ENCODE results near the gene GRK7. TPM values are rescaled to one million over a fixed set of nuclear protein-coding genes. Genes with fewer than 3 reads are reported as not detected.
A peak's percentile ranks its signal among the peaks of the same experiment; 100 is the strongest.

GRK7 gene
- total and polyA plus RNA-seq, 2 of the 13 experiments (the other 11 are each of a cell fraction or from before 2014, with no cell fraction given) = not detected

DNA sequence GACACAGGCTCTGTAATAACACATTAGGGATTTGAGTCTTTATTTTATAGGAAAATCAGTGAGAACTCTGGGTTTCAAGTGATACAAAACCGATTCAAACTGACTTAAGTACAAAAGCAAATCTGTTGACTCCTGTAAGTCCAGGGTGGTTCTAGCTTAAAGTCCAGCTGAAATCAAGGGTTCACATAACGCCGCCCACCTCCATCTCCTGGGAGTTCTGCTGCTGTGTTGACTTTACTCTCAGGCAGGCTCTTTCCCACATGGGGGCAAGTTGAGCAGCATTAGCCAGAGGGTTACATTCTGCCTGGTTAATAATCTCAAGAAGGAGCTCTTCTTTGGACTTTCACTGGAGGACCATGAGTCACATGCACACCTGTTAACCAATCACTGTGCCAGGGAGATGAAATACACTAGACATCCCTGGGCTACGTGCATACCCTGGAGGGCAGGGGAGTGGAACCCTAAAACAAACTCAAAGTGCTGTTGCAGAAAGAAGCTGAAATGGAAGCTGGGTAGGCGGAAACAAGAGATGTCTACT, 34.8 kb upstream of the GRK7 start (continued):
- no peak for TF ChIP-seq SNAPC5 (CRISPR knock-in tag; IDR thresholded peaks at IDR 0.05; ENCODE audit: borderline replicate concordance)
- no peak for TF ChIP-seq ATF6 (CRISPR knock-in tag; conservative IDR thresholded peaks at IDR 0.05)
- TF ChIP-seq CC2D1A (CRISPR knock-in tag; IDR thresholded peaks at IDR 0.05) = peak; percentile 59; the same call in 1 of the 2 replicates
- TF ChIP-seq NR3C1 (CRISPR knock-in tag; IDR thresholded peaks at IDR 0.05) = no peak
- no peak for TF ChIP-seq ZNF598 (CRISPR knock-in tag; IDR thresholded peaks at IDR 0.05; ENCODE audit: borderline replicate concordance)
- TF ChIP-seq RFX5 (IDR thresholded peaks at IDR 0.05; ENCODE audit: low read depth, low read length) = no peak
- TF ChIP-seq MXD4 (CRISPR knock-in tag; IDR thresholded peaks at IDR 0.05) = no peak
- TF ChIP-seq ZNF501 (CRISPR knock-in tag; IDR thresholded peaks at IDR 0.05) = peak; percentile 71
- TF ChIP-seq PRMT3 (CRISPR knock-in tag; IDR thresholded peaks at IDR 0.05; ENCODE audit: borderline replicate concordance, low read depth) = no peak
- TF ChIP-seq, protein P1, sequence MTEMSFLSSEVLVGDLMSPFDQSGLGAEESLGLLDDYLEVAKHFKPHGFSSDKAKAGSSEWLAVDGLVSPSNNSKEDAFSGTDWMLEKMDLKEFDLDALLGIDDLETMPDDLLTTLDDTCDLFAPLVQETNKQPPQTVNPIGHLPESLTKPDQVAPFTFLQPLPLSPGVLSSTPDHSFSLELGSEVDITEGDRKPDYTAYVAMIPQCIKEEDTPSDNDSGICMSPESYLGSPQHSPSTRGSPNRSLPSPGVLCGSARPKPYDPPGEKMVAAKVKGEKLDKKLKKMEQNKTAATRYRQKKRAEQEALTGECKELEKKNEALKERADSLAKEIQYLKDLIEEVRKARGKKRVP (CRISPR knock-in tag; IDR thresholded peaks at IDR 0.05) = no peak
- TF ChIP-seq ZNF713 (CRISPR knock-in tag; IDR thresholded peaks at IDR 0.05) = no peak
- no peak for TF ChIP-seq BRCA1 (CRISPR knock-in tag; IDR thresholded peaks at IDR 0.05)
- no peak for TF ChIP-seq ZSCAN22 (CRISPR knock-in tag; IDR thresholded peaks at IDR 0.05)
- no peak for TF ChIP-seq SAFB2 (CRISPR knock-in tag; IDR thresholded peaks at IDR 0.05; ENCODE audit: borderline replicate concordance, low read depth)
- peak; percentile 34; the same call in 1 of the 2 replicates for TF ChIP-seq ATF1 (CRISPR knock-in tag; IDR thresholded peaks at IDR 0.05)
- peak; percentile 46; the same call in 1 of the 3 replicates for TF ChIP-seq MXI1 (IDR thresholded peaks at IDR 0.05; ENCODE audit: borderline replicate concordance, low read depth, low read length)
- no peak for TF ChIP-seq IRX3 (CRISPR knock-in tag; IDR thresholded peaks at IDR 0.05; ENCODE audit: borderline replicate concordance, low read depth)
- peak; percentile 67; the same call in 1 of the 2 replicates for TF ChIP-seq FOXP4 (CRISPR knock-in tag; IDR thresholded peaks at IDR 0.05)
- TF ChIP-seq SMAD9 (CRISPR knock-in tag; IDR thresholded peaks at IDR 0.05) = no peak
- no peak for TF ChIP-seq TIGD3 (CRISPR knock-in tag; IDR thresholded peaks at IDR 0.05; ENCODE audit: borderline replicate concordance)
- no peak for TF ChIP-seq GTF3A (CRISPR knock-in tag; conservative IDR thresholded peaks at IDR 0.05)
- TF ChIP-seq TOE1 (CRISPR knock-in tag; IDR thresholded peaks at IDR 0.05) = no peak
- TF ChIP-seq ZNF296 (CRISPR knock-in tag; conservative IDR thresholded peaks at IDR 0.05) = no peak
- no peak for TF ChIP-seq ZNF256 (CRISPR knock-in tag; conservative IDR thresholded peaks at IDR 0.05)
- no peak for TF ChIP-seq SMC3 (IDR thresholded peaks at IDR 0.05; ENCODE audit: low read length)
- no peak for TF ChIP-seq ZC3H13 (CRISPR knock-in tag; IDR thresholded peaks at IDR 0.05)
